GM12892 (cell line): Measurements from ENCODE around the gene GGT5.
A peak's percentile ranks its signal among the peaks of the same experiment; 100 is the strongest.

ENCODE experiments used
- DNase-seq: peaks from one replicate; pipeline ENCODE4 v3.0.0; 2011; ENCODE audit not compliant: insufficient read length
- FAIRE-seq: peaks from 2 replicates; lab custom pipeline; 2011; peaks lifted over from hg19 to GRCh38; lab: Jason Lieb, UNC
- POLR2A ChIP-seq: IDR thresholded peaks from 2 replicates; pipeline ENCODE4 v1.6.1; 2011; ENCODE audit warnings: low read depth, low read length, control low read depth
- POLR2AphosphoS5 ChIP-seq: IDR thresholded peaks from 2 replicates; pipeline ENCODE4 v1.6.1; 2011; ENCODE audit warnings: low read depth, low read length, control low read depth
- TAF1 ChIP-seq: IDR thresholded peaks from 2 replicates; pipeline ENCODE4 v1.6.1; 2011; ENCODE audit warnings: low read depth, mild to moderate bottlenecking, control low read depth, low read length, borderline replicate concordance

Gene GGT5

GRCh38 chr22:24180316-24181087 lies 64.4 kb downstream of the GGT5 start:
- no peak for TF ChIP-seq TAF1
- TF ChIP-seq POLR2AphosphoS5, result no peak
- TF ChIP-seq POLR2A, result no peak
- no peak for FAIRE-seq
- DNase-seq, result no peak

- FAIRE-seq, result no peak
- no peak for DNase-seq
These were observed 65.2 kb downstream of the GGT5 start for GRCh38 chr22:24179478-24180210.

GRCh38 chr22:24178502-24179440 lies 66.1 kb downstream of the GGT5 start:
- TF ChIP-seq POLR2A, result no peak
- TF ChIP-seq POLR2AphosphoS5, result no peak
- TF ChIP-seq TAF1, result no peak
- no peak for DNase-seq
- FAIRE-seq, result peak; percentile 68

More at GRCh38 chr22:24179478-24180210, 65.2 kb downstream of the GGT5 start:
- TF ChIP-seq POLR2A (no peak), POLR2AphosphoS5 (no peak), TAF1 (no peak)

- no peak for FAIRE-seq
- no peak for TF ChIP-seq POLR2A
- TF ChIP-seq POLR2AphosphoS5, result no peak
- TF ChIP-seq TAF1, result no peak
- DNase-seq, result no peak
These were observed 66.9 kb downstream of the GGT5 start for GRCh38 chr22:24178021-24178431.

- FAIRE-seq, result no peak
- TF ChIP-seq POLR2AphosphoS5 (no peak), TAF1 (no peak), POLR2A (no peak)
- DNase-seq, result no peak
These were observed 67.4 kb downstream of the GGT5 start for GRCh38 chr22:24177456-24177855.

GRCh38 chr22:24177045-24177444 lies 67.8 kb downstream of the GGT5 start:
- TF ChIP-seq POLR2AphosphoS5 (no peak), POLR2A (no peak), TAF1 (no peak)
- no peak for FAIRE-seq
- no peak for DNase-seq

- FAIRE-seq, result no peak
- TF ChIP-seq POLR2AphosphoS5, result no peak
- no peak for TF ChIP-seq TAF1
- no peak for TF ChIP-seq POLR2A
- DNase-seq, result no peak
These were observed 68.3 kb downstream of the GGT5 start for GRCh38 chr22:24176630-24177029.

- no peak for FAIRE-seq
- no peak for DNase-seq
- no peak for TF ChIP-seq POLR2AphosphoS5
- TF ChIP-seq TAF1, result no peak
- no peak for TF ChIP-seq POLR2A
These were observed 68.8 kb downstream of the GGT5 start for GRCh38 chr22:24176040-24176439.

GRCh38 chr22:24175160-24175808 lies 69.6 kb downstream of the GGT5 start:
- DNase-seq, result peak; percentile 72
- peak; percentile 85 for FAIRE-seq
- TF ChIP-seq TAF1 (no peak), POLR2A (no peak), POLR2AphosphoS5 (no peak)

- no peak for DNase-seq
- FAIRE-seq, result no peak
- TF ChIP-seq POLR2A (no peak), TAF1 (no peak), POLR2AphosphoS5 (no peak)
These were observed 73.1 kb downstream of the GGT5 start for GRCh38 chr22:24171822-24172221.

GRCh38 chr22:24170632-24171031 lies 74.2 kb downstream of the GGT5 start:
- DNase-seq (no peak), FAIRE-seq (no peak)
- TF ChIP-seq POLR2A, result no peak
- no peak for TF ChIP-seq TAF1
- TF ChIP-seq POLR2AphosphoS5, result no peak
